ENCODE results near the gene FOXK2. TPM values are rescaled to one million over a fixed set of nuclear protein-coding genes. Genes with fewer than 3 reads are reported as not detected.
"Not testable (repeated sequence)": the region's sequence is repeated elsewhere in the genome, so short reads cannot be mapped to it uniquely, and the experiment has no call there.

The FOXK2 gene
- polyA plus RNA-seq, 6 donors from 2014 or later = 2.5 to 6.0 (median 4.4) TPM

GRCh38 chr17:82502207-82502606 lies 17.3 kb upstream of the FOXK2 start:
- Mint-ChIP-seq H3K4me1 (peaks cover 15% of the 10 kb centered on the region in 3 donors), H3K9me3 (no peaks in the 10 kb centered on the region), H3K27me3 (no peaks in the 10 kb centered on the region), H3K36me3 (no peaks in the 10 kb centered on the region), H3K27ac (no peak overlapping the region), H3K4me3 (peak overlapping the region in 1 of 8 donors; percentile 25)
- DNase-seq (no peak), ATAC-seq (ENCODE audit: low read depth in 2 of 2) (no peak)

- H3K4me3 Mint-ChIP-seq = no peak overlapping the region
- H3K4me1 Mint-ChIP-seq = peaks cover 12 to 14% (median 13%) of the 10 kb centered on the region in 3 donors
- H3K36me3 Mint-ChIP-seq = no peaks in the 10 kb centered on the region
- H3K27me3 Mint-ChIP-seq = no peaks in the 10 kb centered on the region
- H3K27ac Mint-ChIP-seq = no peak overlapping the region
- no peaks in the 10 kb centered on the region for H3K9me3 Mint-ChIP-seq
- DNase-seq (no peak), ATAC-seq (ENCODE audit: low read depth in 2 of 2) (no peak)
Observed at GRCh38 chr17:82503094-82503727, 16.3 kb upstream of the FOXK2 start.

- Mint-ChIP-seq H3K9me3 (no peaks in the 10 kb centered on the region), H3K27me3 (no peaks in the 10 kb centered on the region), H3K27ac (no peak overlapping the region), H3K4me3 (no peak overlapping the region), H3K36me3 (no peaks in the 10 kb centered on the region), H3K4me1 (peaks cover 10 to 13% (median 13%) of the 10 kb centered on the region in 3 donors)
- DNase-seq (no peak), ATAC-seq (ENCODE audit: low read depth in 2 of 2) (no peak)
Observed at GRCh38 chr17:82503728-82504308, 15.7 kb upstream of the FOXK2 start.

GRCh38 chr17:82505296-82505695 lies 14.2 kb upstream of the FOXK2 start:
- H3K36me3 Mint-ChIP-seq = no peaks in the 10 kb centered on the region
- DNase-seq (no peak), ATAC-seq (ENCODE audit: low read depth in 2 of 2) (no peak)
- H3K27me3 Mint-ChIP-seq = no peaks in the 10 kb centered on the region
- H3K4me3 Mint-ChIP-seq = no peak overlapping the region
- peaks cover 10 to 13% (median 10%) of the 10 kb centered on the region in 3 donors for H3K4me1 Mint-ChIP-seq
- H3K9me3 Mint-ChIP-seq = no peaks in the 10 kb centered on the region
- no peak overlapping the region for H3K27ac Mint-ChIP-seq

GRCh38 chr17:82506402-82506801 lies 13.1 kb upstream of the FOXK2 start:
- Mint-ChIP-seq H3K27ac (peak overlapping the region in 4 of 6 donors; percentile 25 to 82 (median 48)), H3K4me1 (peaks cover 10 to 13% (median 10%) of the 10 kb centered on the region in 3 donors), H3K4me3 (peak overlapping the region in 3 of 8 donors; percentile 37 to 51 (median 45))
- not testable (repeated sequence) for H3K36me3 Mint-ChIP-seq, H3K9me3 Mint-ChIP-seq, H3K27me3 Mint-ChIP-seq
- DNase-seq (peak; percentile 39), ATAC-seq (ENCODE audit: low read depth in 2 of 2) (peak; percentile 93 to 99)

GRCh38 chr17:82507631-82508175 lies 11.8 kb upstream of the FOXK2 start:
- no peaks in the 10 kb centered on the region for H3K27me3 Mint-ChIP-seq
- H3K9me3 Mint-ChIP-seq = no peaks in the 10 kb centered on the region
- DNase-seq = no peak
- peak overlapping the region in 2 of 6 donors; percentile 61 to 63 for H3K27ac Mint-ChIP-seq
- no peak for ATAC-seq (ENCODE audit: low read depth in 2 of 2)
- H3K4me3 Mint-ChIP-seq = no peak overlapping the region
- peaks cover 10 to 13% (median 10%) of the 10 kb centered on the region in 3 donors for H3K4me1 Mint-ChIP-seq
- no peaks in the 10 kb centered on the region for H3K36me3 Mint-ChIP-seq

GRCh38 chr17:82511642-82512041 lies 7.9 kb upstream of the FOXK2 start:
- not testable (repeated sequence) for H3K27ac Mint-ChIP-seq; H3K27me3 Mint-ChIP-seq; H3K4me3 Mint-ChIP-seq; DNase-seq; ATAC-seq (ENCODE audit: low read depth in 2 of 2); H3K9me3 Mint-ChIP-seq; H3K4me1 Mint-ChIP-seq; H3K36me3 Mint-ChIP-seq

GRCh38 chr17:82513864-82514263 lies 5.7 kb upstream of the FOXK2 start:
- H3K27me3 Mint-ChIP-seq; H3K36me3 Mint-ChIP-seq; H3K4me1 Mint-ChIP-seq; H3K4me3 Mint-ChIP-seq; ATAC-seq (ENCODE audit: low read depth in 2 of 2); H3K9me3 Mint-ChIP-seq; DNase-seq: not testable (repeated sequence)
- H3K27ac Mint-ChIP-seq = peak overlapping the region in 1 of 6 donors; percentile 82

GRCh38 chr17:82517230-82517865 lies 2.2 kb upstream of the FOXK2 start:
- Mint-ChIP-seq H3K4me3 (peak overlapping the region in 2 of 8 donors; percentile 61 to 78), H3K27ac (peak overlapping the region in 1 of 6 donors; percentile 39), H3K27me3 (no peaks in the 10 kb centered on the region), H3K4me1 (peaks cover 7 to 19% (median 12%) of the 10 kb centered on the region in 3 donors), H3K36me3 (no peaks in the 10 kb centered on the region), H3K9me3 (no peaks in the 10 kb centered on the region)
- ATAC-seq (ENCODE audit: low read depth in 2 of 2) (no peak), DNase-seq (no peak)

- ATAC-seq (ENCODE audit: low read depth in 2 of 2) = peak; percentile 22 to 26
- Mint-ChIP-seq H3K4me1 (peaks cover 13 to 43% (median 29%) of the 10 kb centered on the region in 3 donors), H3K27me3 (no peaks in the 10 kb centered on the region), H3K9me3 (no peaks in the 10 kb centered on the region), H3K27ac (peak overlapping the region; percentile 75 to 98 (median 92)), H3K36me3 (no peaks in the 10 kb centered on the region), H3K4me3 (peak overlapping the region; percentile 90 to 97 (median 94))
- DNase-seq = peak; percentile 42
Observed at GRCh38 chr17:82519971-82520903, 705 bp downstream of the FOXK2 start.

GRCh38 chr17:82524540-82524939 lies 5.0 kb downstream of the FOXK2 start:
- DNase-seq (no peak), ATAC-seq (ENCODE audit: low read depth in 2 of 2) (no peak)
- Mint-ChIP-seq H3K4me1 (peaks cover 32 to 67% (median 57%) of the 10 kb centered on the region in 3 donors), H3K9me3 (no peaks in the 10 kb centered on the region), H3K27ac (peak overlapping the region in 1 of 6 donors; percentile 67), H3K36me3 (no peaks in the 10 kb centered on the region), H3K27me3 (no peaks in the 10 kb centered on the region), H3K4me3 (no peak overlapping the region)

GRCh38 chr17:82525712-82526111 lies 6.2 kb downstream of the FOXK2 start:
- H3K4me3 Mint-ChIP-seq = no peak overlapping the region
- ATAC-seq (ENCODE audit: low read depth in 2 of 2) = no peak

GRCh38 chr17:82527898-82528297 lies 8.4 kb downstream of the FOXK2 start:
- Mint-ChIP-seq H3K27ac (peak overlapping the region in 2 of 6 donors; percentile 41 to 88), H3K36me3 (no peaks in the 10 kb centered on the region), H3K4me3 (no peak overlapping the region), H3K27me3 (no peaks in the 10 kb centered on the region), H3K4me1 (peaks cover 33 to 61% (median 53%) of the 10 kb centered on the region in 3 donors), H3K9me3 (no peaks in the 10 kb centered on the region)
- no peak for DNase-seq
- no peak for ATAC-seq (ENCODE audit: low read depth in 2 of 2)

More at GRCh38 chr17:82525712-82526111, 6.2 kb downstream of the FOXK2 start:
- no peak for DNase-seq
- no peaks in the 10 kb centered on the region for H3K9me3 Mint-ChIP-seq
- H3K36me3 Mint-ChIP-seq = no peaks in the 10 kb centered on the region
- peaks cover 29 to 67% (median 55%) of the 10 kb centered on the region in 3 donors for H3K4me1 Mint-ChIP-seq
- H3K27me3 Mint-ChIP-seq = no peaks in the 10 kb centered on the region
- peak overlapping the region in 4 of 6 donors; percentile 3 to 80 (median 16) for H3K27ac Mint-ChIP-seq
